Thyroid gland (tissue), 4 donors: ENCODE data around the gene OR2T2. TPM values are rescaled to one million over a fixed set of nuclear protein-coding genes. Genes with fewer than 3 reads are reported as not detected.
"Not testable (repeated sequence)": the region's sequence is repeated elsewhere in the genome, so short reads cannot be mapped to it uniquely, and the experiment has no call there.

ENCODE experiments used
- DNase-seq, 2 donors: peaks; one replicate each; pipeline ENCODE4 v3.0.0-alpha.2; 2019
- H3K27ac ChIP-seq, 3 donors: fragments of 200-600 bp; sonication (generic); 1 replicate in 2 of 3; 2 replicates in 1 of 3; pipeline ENCODE4 v1.5.1; 2016 to 2019; ENCODE audit warnings: mild to moderate bottlenecking in 1 of 3, moderate library complexity in 1 of 3
- H3K27me3 ChIP-seq: fragments of 200-600 bp; sonication (generic); one replicate; pipeline ENCODE4 v1.5.1; 2019
- H3K36me3 ChIP-seq, 2 donors: fragments of 200-600 bp; sonication (generic); one replicate each; pipeline ENCODE4 v1.5.1; 2016 to 2019
- H3K4me1 ChIP-seq, 2 donors: fragments of 200-600 bp; sonication (generic); one replicate each; pipeline ENCODE4 v1.5.1; 2017 to 2019
- H3K4me3 ChIP-seq, 3 donors: fragments of 200-600 bp; sonication (generic); replicated peaks in 1 of 3; 1 replicate in 2 of 3; 2 replicates in 1 of 3; pipeline ENCODE4 v1.5.1; 2016; ENCODE audit warnings: mild to moderate bottlenecking in 1 of 3
- H3K9me3 ChIP-seq: fragments of 200-600 bp; sonication (generic); one replicate; pipeline ENCODE4 v1.5.1; 2017
- WGBS, 2 donors: methylation state at CpG; one replicate each; pipeline ENCODE4 v1.1.5; 2017; 5-methylcytosine and 5-hydroxymethylcytosine counted together
- intact Hi-C: fragments of 100-400 bp; cut with DNase I; formaldehyde crosslinking; loops from one replicate; pipeline ENCODE4 v1.15.1; 2023
- total RNA-seq, 4 donors: library from RNA; depleted of rRNA; stranded (reverse); fragments of >200 nt; gene quantifications; one replicate each; pipeline ENCODE4 v1.2.3, GENCODE V29; 2016

OR2T2 gene
- total RNA-seq, 4 donors from 2014 or later: not detected

GRCh38 chr1:248442500-248443277, 2.7 kb upstream of the OR2T2 start:
- H3K4me3 ChIP-seq, intact Hi-C loops, H3K4me1 ChIP-seq, H3K27ac ChIP-seq, H3K9me3 ChIP-seq, DNase-seq, H3K27me3 ChIP-seq, H3K36me3 ChIP-seq: not testable (repeated sequence)
- 72 to 79% methylated on average over 1 of the region's 2 CpGs for WGBS, 2 donors

GRCh38 chr1:248444603-248445002, 834 bp upstream of the OR2T2 start:
- WGBS, 2 donors: 84 to 85% methylated on average over 4 of the region's 4 CpGs
- H3K27ac ChIP-seq, DNase-seq, H3K27me3 ChIP-seq, intact Hi-C loops, H3K36me3 ChIP-seq, H3K9me3 ChIP-seq, H3K4me1 ChIP-seq, H3K4me3 ChIP-seq: not testable (repeated sequence)

- H3K27ac ChIP-seq, H3K4me3 ChIP-seq, intact Hi-C loops, H3K27me3 ChIP-seq, H3K9me3 ChIP-seq, DNase-seq, H3K36me3 ChIP-seq, H3K4me1 ChIP-seq: not testable (repeated sequence)
- WGBS, 2 donors: no CpG with 5 or more reads among the region's 4 CpGs
Measured at GRCh38 chr1:248448409-248449074, 3.1 kb downstream of the OR2T2 start.

GRCh38 chr1:248449821-248450465, 4.5 kb downstream of the OR2T2 start:
- H3K9me3 ChIP-seq, H3K4me1 ChIP-seq, H3K27ac ChIP-seq, H3K27me3 ChIP-seq, DNase-seq, H3K36me3 ChIP-seq, intact Hi-C loops, H3K4me3 ChIP-seq: not testable (repeated sequence)
- WGBS, 2 donors: 81 to 87% methylated on average over 5 of the region's 6 CpGs

GRCh38 chr1:248450466-248451145, 5.2 kb downstream of the OR2T2 start:
- H3K4me1 ChIP-seq, H3K4me3 ChIP-seq, H3K27me3 ChIP-seq, intact Hi-C loops, H3K36me3 ChIP-seq, H3K27ac ChIP-seq, DNase-seq, H3K9me3 ChIP-seq: not testable (repeated sequence)
- 42 to 48% methylated on average over 2 of the region's 5 CpGs for WGBS, 2 donors

GRCh38 chr1:248453619-248454018, 8.2 kb downstream of the OR2T2 start:
- H3K4me3 ChIP-seq, H3K27me3 ChIP-seq, DNase-seq, H3K27ac ChIP-seq, H3K9me3 ChIP-seq, H3K4me1 ChIP-seq, intact Hi-C loops, H3K36me3 ChIP-seq: not testable (repeated sequence)
- 87 to 92% methylated on average over 7 of the region's 7 CpGs for WGBS, 2 donors

- H3K9me3 ChIP-seq, H3K27ac ChIP-seq, H3K4me3 ChIP-seq, H3K36me3 ChIP-seq, DNase-seq, H3K27me3 ChIP-seq, H3K4me1 ChIP-seq, intact Hi-C loops: not testable (repeated sequence)
- 78 to 80% methylated on average over 3 of the region's 4 CpGs for WGBS, 2 donors
Measured at GRCh38 chr1:248455045-248455444, 9.6 kb downstream of the OR2T2 start.

GRCh38 chr1:248456635-248457034, 11.2 kb downstream of the OR2T2 start:
- H3K36me3 ChIP-seq, H3K4me1 ChIP-seq, H3K27ac ChIP-seq, intact Hi-C loops, DNase-seq, H3K4me3 ChIP-seq, H3K9me3 ChIP-seq, H3K27me3 ChIP-seq: not testable (repeated sequence)
- WGBS, 2 donors: no CpG with 5 or more reads among the region's 2 CpGs

GRCh38 chr1:248459117-248459516, 13.7 kb downstream of the OR2T2 start:
- H3K27me3 ChIP-seq, H3K36me3 ChIP-seq, H3K9me3 ChIP-seq, H3K27ac ChIP-seq, H3K4me3 ChIP-seq, H3K4me1 ChIP-seq, DNase-seq, intact Hi-C loops: not testable (repeated sequence)
- WGBS, 2 donors: 61 to 77% methylated on average over 7 of the region's 7 CpGs
